ENCODE data around the gene SURF4. TPM values are rescaled to one million over a fixed set of nuclear protein-coding genes. Genes with fewer than 3 reads are reported as not detected.

The SURF4 gene
- total and polyA plus RNA-seq, 2 of the 13 experiments (the other 11 are each of a cell fraction or from before 2014, with no cell fraction given): 220 to 265 TPM

- TF ChIP-seq PPARG (CRISPR knock-in tag; conservative IDR thresholded peaks at IDR 0.05) (no peak), KDM6A (CRISPR knock-in tag; IDR thresholded peaks at IDR 0.05; ENCODE audit: low read depth) (no peak), SAFB2 (CRISPR knock-in tag; IDR thresholded peaks at IDR 0.05; ENCODE audit: borderline replicate concordance, low read depth) (no peak), MEIS1 (CRISPR knock-in tag; IDR thresholded peaks at IDR 0.05; ENCODE audit: borderline replicate concordance) (no peak; the same call in 1 of the 2 replicates), ZBTB49 (CRISPR knock-in tag; IDR thresholded peaks at IDR 0.05; ENCODE audit: borderline replicate concordance) (no peak), ZNF143 (CRISPR knock-in tag; IDR thresholded peaks at IDR 0.05) (peak; percentile 23; the same call in 1 of the 2 replicates), ZNF530 (CRISPR knock-in tag; IDR thresholded peaks at IDR 0.05; ENCODE audit: low read depth) (no peak), CREM (IDR thresholded peaks at IDR 0.05) (no peak), CREM (CRISPR knock-in tag; IDR thresholded peaks at IDR 0.05) (no peak), NFE2 (CRISPR knock-in tag; IDR thresholded peaks at IDR 0.05) (no peak), CREB1 (IDR thresholded peaks at IDR 0.05) (no peak), CREB1 (CRISPR knock-in tag; IDR thresholded peaks at IDR 0.05) (no peak), ZNF619 (CRISPR knock-in tag; IDR thresholded peaks at IDR 0.05) (no peak), ZNF724P (CRISPR knock-in tag; IDR thresholded peaks at IDR 0.05; ENCODE audit: borderline replicate concordance) (no peak), ZBTB3 (CRISPR knock-in tag; IDR thresholded peaks at IDR 0.05; ENCODE audit: borderline replicate concordance, low read depth) (no peak), RBM22 (optimal IDR thresholded peaks at IDR 0.05; ENCODE audit: low read length) (no peak), NBN (conservative IDR thresholded peaks at IDR 0.05) (no peak), IRX3 (CRISPR knock-in tag; IDR thresholded peaks at IDR 0.05; ENCODE audit: borderline replicate concordance, low read depth) (no peak), NFE2L1 (CRISPR knock-in tag; IDR thresholded peaks at IDR 0.05; ENCODE audit: borderline replicate concordance) (no peak), ZFP36L1 (CRISPR knock-in tag; IDR thresholded peaks at IDR 0.05) (no peak), ZSCAN31 (CRISPR knock-in tag; IDR thresholded peaks at IDR 0.05; ENCODE audit: low read depth) (peak; percentile 43; the same call in 1 of the 2 replicates), YEATS4 (CRISPR knock-in tag; IDR thresholded peaks at IDR 0.05; ENCODE audit: borderline replicate concordance) (no peak; the same call in 1 of the 2 replicates), ZNF678 (CRISPR knock-in tag; IDR thresholded peaks at IDR 0.05) (no peak), HHEX (CRISPR knock-in tag; IDR thresholded peaks at IDR 0.05) (no peak)
- TF ChIP-seq, protein P1, sequence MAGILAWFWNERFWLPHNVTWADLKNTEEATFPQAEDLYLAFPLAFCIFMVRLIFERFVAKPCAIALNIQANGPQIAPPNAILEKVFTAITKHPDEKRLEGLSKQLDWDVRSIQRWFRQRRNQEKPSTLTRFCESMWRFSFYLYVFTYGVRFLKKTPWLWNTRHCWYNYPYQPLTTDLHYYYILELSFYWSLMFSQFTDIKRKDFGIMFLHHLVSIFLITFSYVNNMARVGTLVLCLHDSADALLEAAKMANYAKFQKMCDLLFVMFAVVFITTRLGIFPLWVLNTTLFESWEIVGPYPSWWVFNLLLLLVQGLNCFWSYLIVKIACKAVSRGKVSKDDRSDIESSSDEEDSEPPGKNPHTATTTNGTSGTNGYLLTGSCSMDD (CRISPR knock-in tag; IDR thresholded peaks at IDR 0.05): no peak
- TF ChIP-seq, protein P2, sequence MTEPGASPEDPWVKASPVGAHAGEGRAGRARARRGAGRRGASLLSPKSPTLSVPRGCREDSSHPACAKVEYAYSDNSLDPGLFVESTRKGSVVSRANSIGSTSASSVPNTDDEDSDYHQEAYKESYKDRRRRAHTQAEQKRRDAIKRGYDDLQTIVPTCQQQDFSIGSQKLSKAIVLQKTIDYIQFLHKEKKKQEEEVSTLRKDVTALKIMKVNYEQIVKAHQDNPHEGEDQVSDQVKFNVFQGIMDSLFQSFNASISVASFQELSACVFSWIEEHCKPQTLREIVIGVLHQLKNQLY (CRISPR knock-in tag; IDR thresholded peaks at IDR 0.05): no peak
- TF ChIP-seq, protein P3, sequence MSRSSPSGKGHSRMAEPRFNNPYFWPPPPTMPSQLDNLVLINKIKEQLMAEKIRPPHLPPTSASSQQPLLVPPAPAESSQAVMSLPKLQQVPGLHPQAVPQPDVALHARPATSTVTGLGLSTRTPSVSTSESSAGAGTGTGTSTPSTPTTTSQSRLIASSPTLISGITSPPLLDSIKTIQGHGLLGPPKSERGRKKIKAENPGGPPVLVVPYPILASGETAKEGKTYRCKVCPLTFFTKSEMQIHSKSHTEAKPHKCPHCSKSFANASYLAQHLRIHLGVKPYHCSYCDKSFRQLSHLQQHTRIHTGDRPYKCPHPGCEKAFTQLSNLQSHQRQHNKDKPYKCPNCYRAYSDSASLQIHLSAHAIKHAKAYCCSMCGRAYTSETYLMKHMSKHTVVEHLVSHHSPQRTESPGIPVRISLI (CRISPR knock-in tag; IDR thresholded peaks at IDR 0.05; ENCODE audit: borderline replicate concordance): no peak
Measured at GRCh38 chr9:133375116-133375723, 640 bp downstream of the SURF4 start (continued).
